KOPT-K1 (cell line): ENCODE results near the gene TXNRD1.
"Not testable (repeated sequence)": the region's sequence is repeated elsewhere in the genome, so short reads cannot be mapped to it uniquely, and the experiment has no call there.

Experiments used
- H3K27ac ChIP-seq: fragments of 200-600 bp; sonication (generic); 2 replicates; pipeline ENCODE4 v1.5.1; 2016; ENCODE audit warnings: antibody characterized with exemption, mild to moderate bottlenecking, low read depth, low read length; ENCODE audit not compliant: poor library complexity, severe bottlenecking
- H3K36me3 ChIP-seq: fragments of 200-600 bp; sonication (generic); 2 replicates; pipeline ENCODE4 v1.5.1; 2017; ENCODE audit warnings: antibody characterized with exemption, mild to moderate bottlenecking, low read length, moderate library complexity; ENCODE audit not compliant: insufficient read depth
- H3K9me3 ChIP-seq: fragments of 200-600 bp; sonication (generic); 2 replicates; pipeline ENCODE4 v1.5.1; 2017; ENCODE audit warnings: antibody characterized with exemption, low read length, mild to moderate bottlenecking; ENCODE audit not compliant: insufficient read depth, poor library complexity, severe bottlenecking

TXNRD1 gene

DNA sequence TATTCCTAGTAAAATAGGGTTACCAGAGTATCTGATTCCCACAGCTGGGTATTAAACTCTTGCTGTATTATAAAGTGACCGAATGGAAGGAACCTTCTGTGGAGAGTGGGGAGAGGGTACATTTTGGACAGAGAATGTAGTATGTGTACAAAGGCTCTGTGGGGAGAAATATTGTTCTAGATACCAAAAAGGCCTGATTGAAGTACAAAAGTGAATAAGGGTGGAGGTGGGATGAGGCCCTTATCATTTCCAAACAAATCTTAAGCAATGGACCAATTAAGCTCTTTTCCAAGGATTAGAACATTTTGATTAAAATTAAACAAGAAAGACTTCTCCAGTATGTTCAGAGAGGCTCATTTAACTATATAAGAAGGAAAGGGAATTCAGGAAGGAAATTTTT lies 108.3 kb downstream of the TXNRD1 start:
- H3K27ac ChIP-seq = no peak overlapping the region
- H3K36me3 ChIP-seq = peaks cover 89% of the 10 kb centered on the region
- no peaks in the 10 kb centered on the region for H3K9me3 ChIP-seq

DNA sequence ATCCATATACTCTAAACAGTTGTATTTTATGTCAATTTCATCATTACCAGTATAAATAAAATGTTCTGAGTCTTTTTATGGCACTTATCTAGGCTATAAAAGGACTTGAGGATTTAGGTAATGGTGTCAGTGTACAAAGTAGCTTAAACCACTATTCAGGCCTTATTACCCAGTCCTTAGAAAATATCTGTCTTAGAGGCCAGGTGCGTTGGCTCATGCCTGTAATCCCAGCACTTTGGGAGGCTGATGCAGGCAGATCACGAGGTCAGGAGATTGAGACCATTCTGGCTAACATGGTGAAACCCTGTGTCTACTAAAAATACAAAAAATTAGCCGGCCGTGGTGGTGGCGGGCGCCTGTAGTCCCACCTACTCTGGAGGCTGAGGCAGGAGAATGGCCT lies 112.7 kb downstream of the TXNRD1 start:
- not testable (repeated sequence) for H3K27ac ChIP-seq, H3K9me3 ChIP-seq
- H3K36me3 ChIP-seq = peaks cover 87% of the 10 kb centered on the region

DNA sequence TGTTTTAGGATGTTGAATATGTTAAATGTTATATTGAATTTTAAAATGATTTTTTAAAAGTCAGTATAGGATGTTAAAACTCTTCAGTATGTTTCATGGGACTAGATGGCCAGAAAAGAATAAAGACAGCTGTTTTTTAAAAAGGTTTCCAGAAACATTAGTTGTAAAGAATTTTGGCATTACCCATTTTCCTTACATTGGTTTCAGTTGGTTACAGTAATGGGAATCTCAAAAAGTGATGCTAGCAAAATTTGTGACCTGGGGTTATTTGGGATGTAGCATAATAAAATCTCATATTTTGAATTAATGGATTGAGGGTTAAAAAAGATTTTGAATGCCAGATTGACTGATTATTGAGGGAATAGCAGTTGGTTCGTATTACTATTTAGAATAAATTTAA lies 113.2 kb downstream of the TXNRD1 start:
- Histone ChIP-seq H3K36me3 (peaks cover 90% of the 10 kb centered on the region), H3K9me3 (no peaks in the 10 kb centered on the region), H3K27ac (no peak overlapping the region)

DNA sequence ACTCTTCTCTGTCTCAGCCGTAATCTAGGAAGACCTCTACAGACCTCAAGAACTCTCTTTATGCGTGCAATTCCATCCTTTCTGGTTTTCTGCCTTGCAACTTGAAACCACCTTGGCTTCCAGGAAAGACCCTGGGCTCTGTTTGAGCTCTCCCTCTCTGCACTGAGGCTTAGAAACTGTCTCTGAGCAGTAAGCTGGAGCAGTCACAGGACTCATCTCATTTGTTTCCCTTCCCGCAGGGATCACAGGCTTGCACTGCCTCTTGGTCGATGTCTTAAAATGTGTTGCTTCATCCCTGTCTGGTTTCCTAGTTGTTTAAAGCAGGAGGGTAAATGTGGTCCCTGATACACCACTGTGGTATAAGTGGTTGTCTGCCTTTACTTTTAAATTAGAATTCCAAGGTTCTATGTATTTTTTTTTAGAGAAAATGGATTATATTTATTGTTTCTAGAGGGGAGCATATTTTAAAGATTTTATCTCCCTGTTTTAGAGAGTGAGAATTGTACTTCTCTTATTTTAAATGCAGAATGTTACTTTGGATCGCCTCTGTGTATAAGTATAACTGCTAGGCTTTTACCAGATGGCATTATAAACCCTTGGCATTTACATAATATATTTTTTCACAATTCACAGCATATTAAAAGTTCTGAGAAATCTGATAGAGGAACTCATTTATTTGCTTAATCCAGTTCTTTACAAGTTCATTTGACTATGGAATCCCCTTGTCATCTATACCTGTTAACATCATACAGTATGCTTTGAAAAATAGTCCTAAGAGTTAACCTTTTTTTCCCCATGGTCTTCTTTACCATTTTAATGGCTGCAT lies 114.3 kb downstream of the TXNRD1 start:
- Histone ChIP-seq H3K27ac (no peak overlapping the region), H3K36me3 (peaks cover 91% of the 10 kb centered on the region), H3K9me3 (no peaks in the 10 kb centered on the region)

DNA sequence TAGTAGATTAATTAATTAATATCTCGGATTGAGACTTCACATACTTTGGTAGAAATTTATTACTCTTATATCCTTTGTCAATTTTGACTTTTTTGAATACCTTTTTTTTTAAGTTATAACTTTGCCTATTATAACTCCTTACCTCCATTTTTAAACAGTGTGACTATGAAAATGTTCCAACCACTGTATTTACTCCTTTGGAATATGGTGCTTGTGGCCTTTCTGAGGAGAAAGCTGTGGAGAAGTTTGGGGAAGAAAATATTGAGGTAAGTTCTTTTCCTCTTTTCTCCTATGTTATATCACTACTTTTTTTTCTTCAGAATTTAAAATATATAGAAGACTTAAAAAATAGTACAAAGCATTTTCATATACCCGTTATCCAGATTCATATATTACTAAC lies 115.8 kb downstream of the TXNRD1 start:
- H3K36me3 ChIP-seq = peaks cover 91% of the 10 kb centered on the region
- no peak overlapping the region for H3K27ac ChIP-seq
- H3K9me3 ChIP-seq = no peaks in the 10 kb centered on the region

DNA sequence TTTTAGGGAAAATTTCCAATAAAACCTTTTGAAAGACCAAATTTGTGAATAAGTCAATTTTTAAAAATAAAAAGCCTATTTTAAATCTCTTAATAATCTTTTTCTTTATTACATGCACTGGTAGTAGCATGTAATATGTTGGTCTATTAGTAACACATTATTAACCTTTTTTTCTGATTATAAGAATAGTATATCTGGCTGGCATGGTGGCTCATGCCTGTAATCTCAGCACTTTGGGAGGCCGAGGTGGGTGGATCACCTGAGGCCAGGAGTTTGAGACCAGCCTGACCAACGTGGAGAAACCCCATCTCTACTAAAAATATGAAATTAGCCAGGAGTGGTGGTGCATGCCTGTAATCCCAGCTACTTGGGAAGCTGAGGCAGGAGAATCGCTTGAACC lies 116.7 kb downstream of the TXNRD1 start:
- H3K36me3 ChIP-seq = peaks cover 91% of the 10 kb centered on the region
- not testable (repeated sequence) for H3K9me3 ChIP-seq, H3K27ac ChIP-seq

DNA sequence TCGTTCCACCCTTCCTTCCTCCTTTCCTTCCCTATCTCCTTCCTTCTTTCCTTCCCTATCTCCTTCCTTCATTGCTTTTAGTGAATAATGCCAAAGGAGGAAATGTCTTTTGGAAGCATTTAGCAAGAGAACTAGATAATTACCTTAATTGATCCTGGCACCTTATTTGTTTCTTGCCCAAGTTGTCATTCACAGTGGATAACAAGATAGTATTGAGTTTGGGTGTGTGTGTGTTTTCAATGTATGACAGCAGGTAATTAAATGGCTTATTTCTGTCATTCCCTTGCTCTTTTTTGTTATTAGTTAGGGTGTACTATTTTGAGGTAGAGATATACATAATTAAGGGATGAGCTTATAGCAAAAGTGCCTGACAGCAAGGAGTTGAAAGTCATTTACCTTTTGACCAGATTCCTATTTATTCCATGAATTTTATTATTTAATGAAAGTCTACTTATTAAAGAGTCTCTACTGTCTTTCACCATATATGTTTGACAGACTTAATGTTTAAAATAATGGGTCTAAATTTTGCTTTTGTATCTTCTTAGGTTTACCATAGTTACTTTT lies 118.2 kb downstream of the TXNRD1 start:
- no peak overlapping the region for H3K27ac ChIP-seq
- H3K9me3 ChIP-seq = no peaks in the 10 kb centered on the region
- peaks cover 88% of the 10 kb centered on the region for H3K36me3 ChIP-seq

DNA sequence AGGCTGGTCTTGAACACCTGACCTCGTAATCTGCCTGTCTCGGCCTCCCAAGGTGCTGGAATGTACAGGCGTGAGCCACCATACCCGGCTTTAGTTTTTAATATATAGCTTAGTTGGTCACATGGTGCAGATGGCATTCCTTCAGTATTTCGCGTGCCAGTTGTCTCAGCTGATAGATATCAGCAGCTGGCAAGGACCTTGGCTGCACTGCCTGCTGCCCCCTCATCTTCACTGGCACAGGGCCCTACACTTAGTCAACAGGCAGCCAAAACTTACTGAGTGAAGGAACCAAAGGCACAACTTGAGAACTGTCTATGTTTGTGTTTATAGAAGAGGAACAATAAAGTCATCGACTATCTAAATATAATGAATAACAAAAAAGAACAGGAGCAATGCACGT lies 119.0 kb downstream of the TXNRD1 start:
- no peaks in the 10 kb centered on the region for H3K9me3 ChIP-seq
- peaks cover 88% of the 10 kb centered on the region for H3K36me3 ChIP-seq
- H3K27ac ChIP-seq = no peak overlapping the region

DNA sequence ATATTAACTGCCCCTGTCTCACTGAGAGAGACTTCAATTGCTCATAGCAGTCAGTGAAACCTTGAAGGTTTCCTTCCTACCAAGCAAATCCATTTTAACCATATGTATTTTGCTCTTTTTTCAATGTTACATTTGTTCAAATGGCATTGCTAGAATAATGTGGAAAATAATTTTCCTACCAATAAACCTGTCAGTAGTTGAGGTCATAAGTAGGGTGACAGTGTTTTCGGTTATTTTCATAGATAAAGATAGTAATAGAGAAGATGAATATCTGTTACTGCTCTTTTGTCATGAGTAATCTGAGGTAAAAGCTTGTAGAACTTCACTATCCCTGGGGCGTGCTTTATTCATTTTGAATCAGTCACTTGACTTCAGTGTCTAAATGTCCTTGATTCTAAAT lies 120.5 kb downstream of the TXNRD1 start:
- no peaks in the 10 kb centered on the region for H3K9me3 ChIP-seq
- H3K36me3 ChIP-seq = peaks cover 89% of the 10 kb centered on the region
- H3K27ac ChIP-seq = no peak overlapping the region

DNA sequence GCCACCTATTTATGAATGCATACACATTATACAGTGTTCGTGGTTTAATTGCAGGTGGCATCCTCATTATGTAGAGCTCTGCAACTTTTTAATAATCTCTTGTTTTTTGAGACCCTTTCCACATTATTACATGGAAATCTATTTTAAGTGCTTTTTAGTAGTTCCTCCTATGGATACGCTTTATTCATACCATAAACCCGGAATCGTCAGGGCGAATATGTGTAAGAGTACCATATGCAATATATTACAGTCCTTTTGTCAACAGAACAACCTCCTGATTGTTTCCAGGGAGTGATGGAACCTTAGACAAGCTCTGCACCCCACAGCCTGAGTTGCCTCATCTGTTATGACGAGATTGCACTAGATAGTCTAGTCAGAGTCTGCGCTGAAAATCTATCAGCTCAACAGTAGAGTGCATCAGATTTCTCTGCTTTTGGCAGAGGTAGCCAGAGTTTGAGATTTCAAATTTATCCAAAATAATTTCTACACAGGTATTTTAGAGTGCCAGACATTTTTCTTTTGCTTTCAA lies 121.5 kb downstream of the TXNRD1 start:
- Histone ChIP-seq H3K36me3 (peaks cover 89% of the 10 kb centered on the region), H3K9me3 (no peaks in the 10 kb centered on the region), H3K27ac (no peak overlapping the region)

DNA sequence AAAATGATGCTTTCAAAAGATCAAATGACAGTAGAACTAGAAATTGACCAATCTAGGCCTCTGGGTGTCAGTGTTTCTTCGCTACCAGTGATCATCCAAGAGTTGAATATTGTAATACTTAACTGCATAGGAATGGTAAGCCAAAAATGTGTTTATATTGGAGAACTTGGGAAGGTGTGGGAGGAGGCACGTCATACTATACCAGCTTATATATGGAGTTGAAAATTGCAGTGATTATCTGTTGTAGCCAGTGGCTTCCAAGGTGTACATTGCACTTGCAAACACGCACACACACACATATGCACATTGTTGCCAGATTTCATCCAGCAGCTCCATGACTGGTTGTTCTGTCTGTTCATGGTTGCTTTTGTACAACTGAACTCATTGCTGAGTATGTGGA lies 124.1 kb downstream of the TXNRD1 start:
- Histone ChIP-seq H3K9me3 (no peaks in the 10 kb centered on the region), H3K27ac (no peak overlapping the region), H3K36me3 (peaks cover 98% of the 10 kb centered on the region)

DNA sequence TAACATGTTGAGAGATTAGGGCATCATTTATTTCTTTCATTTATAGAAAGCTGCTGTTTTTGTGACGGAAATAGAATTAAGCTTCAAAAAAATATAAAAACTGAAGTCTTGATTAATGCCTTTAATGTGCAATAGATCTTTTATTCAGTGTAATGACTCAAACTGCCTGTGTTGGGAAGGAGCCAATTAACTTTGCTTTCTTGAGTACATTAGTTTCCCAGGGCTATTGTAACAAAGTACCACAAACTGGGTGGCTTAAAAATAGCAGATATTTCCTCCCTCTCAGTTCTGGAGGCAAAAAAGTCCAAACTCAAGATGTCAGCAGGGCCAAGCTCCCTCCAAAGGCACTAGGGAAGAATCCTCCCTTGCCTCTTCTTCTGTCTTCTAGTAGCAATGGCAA lies 124.6 kb downstream of the TXNRD1 start:
- Histone ChIP-seq H3K9me3 (no peaks in the 10 kb centered on the region), H3K27ac (no peak overlapping the region), H3K36me3 (peaks cover 98% of the 10 kb centered on the region)

DNA sequence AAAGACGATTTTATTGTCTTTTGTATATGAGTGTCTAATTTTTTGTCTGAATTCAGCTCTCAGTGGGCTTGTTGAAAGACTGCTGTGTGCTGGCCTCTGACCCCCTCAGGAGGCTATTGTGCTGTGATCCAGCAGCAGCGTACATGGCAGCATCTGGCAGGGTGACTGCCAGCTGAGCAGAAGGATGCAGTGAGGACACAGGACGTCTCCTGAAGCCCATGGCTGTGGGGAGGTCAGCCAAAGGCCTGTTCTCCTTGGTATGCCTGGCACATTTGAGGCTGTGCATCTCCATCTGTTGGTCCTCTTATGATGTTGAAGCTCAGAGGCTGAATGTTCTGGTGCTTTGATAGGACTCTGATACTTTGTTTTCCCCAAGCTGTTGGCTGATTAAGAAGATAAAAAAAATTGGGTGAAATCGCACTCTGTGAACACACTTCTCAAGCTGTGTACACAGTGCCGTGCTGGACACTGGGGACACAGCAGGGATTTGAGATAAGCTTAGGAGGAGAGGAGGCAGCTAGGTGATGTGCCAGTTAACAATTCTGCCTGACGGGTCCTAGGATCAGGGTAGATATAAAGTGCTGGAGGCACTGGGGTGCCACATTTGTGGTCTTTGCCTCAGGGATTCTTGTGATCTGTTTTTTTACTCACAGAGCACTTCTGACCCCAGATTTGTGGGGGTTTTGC lies 125.5 kb downstream of the TXNRD1 start:
- Histone ChIP-seq H3K9me3 (no peaks in the 10 kb centered on the region), H3K27ac (no peak overlapping the region), H3K36me3 (peaks cover 98% of the 10 kb centered on the region)

DNA sequence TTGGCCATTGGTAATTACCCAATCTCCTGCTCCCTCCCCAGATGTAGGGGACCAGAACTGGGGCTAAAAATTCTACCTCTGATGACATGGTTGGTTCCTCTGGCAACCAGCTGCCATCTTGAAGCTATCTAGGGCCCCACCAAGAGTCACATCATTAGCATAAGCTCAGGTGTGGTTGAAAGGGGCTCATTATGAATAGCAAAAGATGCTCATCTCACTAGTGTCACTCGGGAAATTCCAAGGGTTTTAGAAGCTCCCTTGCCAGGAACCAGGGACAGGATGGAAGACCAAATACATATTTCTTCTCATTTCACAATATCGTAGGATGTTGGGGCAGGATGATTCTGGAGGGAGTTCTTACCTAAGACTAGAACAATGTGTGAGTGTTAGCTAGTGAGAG lies 126.6 kb downstream of the TXNRD1 start:
- H3K36me3 ChIP-seq = peaks cover 98% of the 10 kb centered on the region
- H3K27ac ChIP-seq = no peak overlapping the region
- H3K9me3 ChIP-seq = no peaks in the 10 kb centered on the region

DNA sequence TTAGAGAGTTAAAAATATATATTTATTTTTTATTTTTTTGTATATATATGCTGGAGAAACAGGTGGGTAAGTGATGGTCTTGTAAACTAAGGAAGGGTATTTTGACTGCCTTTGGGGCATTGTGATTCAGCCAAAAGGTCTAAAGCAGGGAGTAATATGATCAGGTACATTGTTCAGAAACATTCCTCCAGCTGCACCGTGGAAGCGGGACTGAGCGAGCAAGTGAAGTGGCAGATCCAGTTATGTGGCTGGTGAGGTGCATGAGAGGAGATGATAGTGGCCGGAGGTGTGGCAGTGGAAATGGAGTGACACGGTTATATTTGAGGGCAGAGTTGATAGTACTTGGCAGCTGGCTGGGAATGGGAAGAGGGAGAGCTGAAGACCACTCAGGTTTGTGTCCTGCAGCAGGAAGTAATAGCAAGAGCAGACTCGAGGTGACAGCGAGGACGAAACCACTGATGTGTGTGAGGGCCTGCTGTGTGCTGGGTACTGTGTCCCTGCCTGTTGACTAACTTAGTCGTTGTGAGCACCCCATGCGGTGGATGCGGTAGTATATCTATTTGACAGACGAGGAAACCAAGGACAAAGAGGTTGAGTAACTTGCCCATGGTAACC lies 127.2 kb downstream of the TXNRD1 start:
- H3K36me3 ChIP-seq = peaks cover 98% of the 10 kb centered on the region
- H3K27ac ChIP-seq = no peak overlapping the region
- H3K9me3 ChIP-seq = no peaks in the 10 kb centered on the region
